Measurements from ENCODE around the gene PMIS2. TPM values are rescaled to one million over a fixed set of nuclear protein-coding genes. Genes with fewer than 3 reads are reported as not detected.
A peak's percentile ranks its signal among the peaks of the same experiment; 100 is the strongest.

PMIS2 gene
- total RNA-seq, 2 experiments from 2014 or later, result not detected

- no peak for ATAC-seq
- intact Hi-C loops (cut with micrococcal nuclease), result no loop called here
Observed at GRCh38 chr19:35609851-35610353, 23.9 kb downstream of the PMIS2 start.

GRCh38 chr19:35612224-35612558, 26.2 kb downstream of the PMIS2 start:
- no peak for TF ChIP-seq CTCF (IDR thresholded peaks at IDR 0.05)
- peak overlapping the region; percentile 84 for H3K4me3 Mint-ChIP-seq
- peaks cover 23% of the 10 kb centered on the region for H3K4me1 Mint-ChIP-seq (ENCODE audit: low read depth)
- intact Hi-C loops (cut with micrococcal nuclease), result no loop called here
- POLR2A ChIA-PET, result interaction anchor here (1.3 to 2.1 kb wide), 5 partner anchors 11 to 49 kb away, joined by 3 to 13 read pairs (median 5); partner anchors contain the start of gene ATP4A
- peaks cover 2% of the 10 kb centered on the region for H3K27me3 Mint-ChIP-seq
- peaks cover 12% of the 10 kb centered on the region for H3K36me3 Mint-ChIP-seq (ENCODE audit: low read depth)
- peaks cover 9% of the 10 kb centered on the region for H3K9me3 Mint-ChIP-seq
- DNase-seq (no peak), ATAC-seq (no peak)
- peak overlapping the region; percentile 94 for H3K27ac Mint-ChIP-seq
- CTCF ChIA-PET, result interaction anchor here (0.9 to 4.3 kb wide), 3 partner anchors 20 to 64 kb away, joined by 3 to 19 read pairs (median 4); no protein-coding TSS in a partner anchor

More at GRCh38 chr19:35609851-35610353, 23.9 kb downstream of the PMIS2 start:
- Mint-ChIP-seq H3K36me3 (ENCODE audit: low read depth) (peaks cover 2% of the 10 kb centered on the region), H3K4me3 (no peak overlapping the region), H3K9me3 (peaks cover 9% of the 10 kb centered on the region), H3K4me1 (ENCODE audit: low read depth) (peaks cover 23% of the 10 kb centered on the region), H3K27me3 (peaks cover 2% of the 10 kb centered on the region), H3K27ac (peak overlapping the region; percentile 82)
- TF ChIP-seq CTCF (IDR thresholded peaks at IDR 0.05), result no peak
- ChIA-PET POLR2A (interaction anchor here (1.0 kb wide), 1 partner anchor 35 kb away, joined by 3 read pairs; no protein-coding TSS in a partner anchor), CTCF (interaction anchor here (1.2 to 4.3 kb wide), 3 partner anchors 17 to 99 kb away, joined by 3 to 19 read pairs (median 5); no protein-coding TSS in a partner anchor)
- peak; percentile 42 for DNase-seq

GRCh38 chr19:35612559-35613321, 26.8 kb downstream of the PMIS2 start, which contains the start of gene HAUS5:
Gene HAUS5, plus strand, starts transcription at chr19:35612735. Its CDS starts 60 bp downstream, at chr19:35612795.
- ChIA-PET POLR2A (interaction anchor here (0.6 to 2.1 kb wide), 10 partner anchors 10 to 128 kb away, joined by 3 to 13 read pairs (median 4); partner anchors contain the start of genes ATP4A and RBM42), CTCF (interaction anchor here (0.9 to 4.3 kb wide), 3 partner anchors 55 to 118 kb away, joined by 3 to 19 read pairs (median 5); no protein-coding TSS in a partner anchor)
- no peak for TF ChIP-seq CTCF (IDR thresholded peaks at IDR 0.05)
- Mint-ChIP-seq H3K4me1 (ENCODE audit: low read depth) (peaks cover 23% of the 10 kb centered on the region), H3K9me3 (peaks cover 6% of the 10 kb centered on the region), H3K4me3 (peak within 1 kb of the TSS; percentile 84), H3K36me3 (ENCODE audit: low read depth) (peaks cover 9% of the 10 kb centered on the region), H3K27ac (peak within 1 kb of the TSS; percentile 94), H3K27me3 (no peaks in the 10 kb centered on the region)
- DNase-seq (peak; percentile 98), ATAC-seq (peak; percentile 96)
- intact Hi-C loops (cut with micrococcal nuclease), result no loop called here

- Mint-ChIP-seq H3K4me1 (ENCODE audit: low read depth) (peaks cover 23% of the 10 kb centered on the region), H3K27ac (peak overlapping the region; percentile 46), H3K4me3 (peak overlapping the region; percentile 84), H3K9me3 (peaks cover under 1% of the 10 kb centered on the region), H3K27me3 (no peaks in the 10 kb centered on the region), H3K36me3 (ENCODE audit: low read depth) (peaks cover 9% of the 10 kb centered on the region)
- no peak for TF ChIP-seq CTCF (IDR thresholded peaks at IDR 0.05)
- no peak for DNase-seq
- no peak for ATAC-seq
- ChIA-PET POLR2A (interaction anchor here (1.0 to 2.1 kb wide), 8 partner anchors 9 to 129 kb away, joined by 3 to 13 read pairs (median 5); partner anchors contain the start of genes IGFLR1 and RBM42), CTCF (interaction anchor here (1.0 to 4.3 kb wide), 2 partner anchors 65 to 118 kb away, joined by 5 to 19 read pairs; no protein-coding TSS in a partner anchor)
- intact Hi-C loops (cut with micrococcal nuclease), result no loop called here
Observed at GRCh38 chr19:35613574-35613973, 27.6 kb downstream of the PMIS2 start.

Data from activated CD8-positive, alpha-beta T cell treated with anti-CD3 and anti-CD28 coated beads for 36 hours (primary cell).